ENCODE data around the gene UGT1A9.

UGT1A9 gene

DNA sequence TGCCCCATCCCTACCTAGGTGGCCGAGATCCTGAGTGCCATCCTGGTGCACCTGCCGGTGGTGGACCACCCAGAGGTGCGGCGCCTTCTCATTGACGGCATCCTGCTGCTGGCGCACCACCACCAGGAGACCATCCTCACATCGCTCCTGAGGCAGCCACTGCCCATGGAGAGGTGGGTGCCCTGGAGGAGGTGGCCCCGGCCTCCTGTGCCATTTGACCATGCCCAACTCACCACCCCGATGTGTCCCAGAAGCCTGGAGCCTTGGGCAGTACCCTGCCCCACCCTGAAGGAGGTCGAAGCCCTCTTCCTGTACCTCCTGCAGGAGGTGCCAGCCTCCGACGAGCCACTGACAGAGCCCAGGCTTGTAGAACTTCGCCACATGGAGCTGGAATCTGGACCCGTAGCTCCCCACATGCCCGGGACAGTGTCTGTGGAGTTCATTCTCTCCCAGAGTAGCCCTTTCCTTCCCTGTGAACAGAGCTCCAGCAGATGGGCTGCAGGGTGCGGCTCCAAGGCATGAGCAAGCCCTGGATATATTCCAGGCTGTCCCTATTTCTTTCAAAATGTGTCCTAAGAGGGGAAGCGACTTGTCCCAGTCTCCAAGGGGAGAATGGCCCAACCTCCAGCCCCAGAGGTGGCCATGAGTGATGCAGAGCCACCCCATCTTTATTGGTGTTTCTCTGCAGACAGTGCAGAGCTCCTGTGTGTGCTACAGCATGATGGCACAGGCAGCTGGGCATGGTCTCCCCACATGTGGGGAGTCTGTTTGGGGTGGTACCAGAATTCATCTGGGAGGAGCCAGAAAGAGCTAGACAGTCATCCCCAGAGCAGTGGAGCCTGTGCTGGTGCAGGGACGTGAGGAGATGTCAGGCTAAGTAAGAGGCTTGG lies 148.4 kb downstream of the UGT1A9 start:
- DNase-seq, result no peak

DNA sequence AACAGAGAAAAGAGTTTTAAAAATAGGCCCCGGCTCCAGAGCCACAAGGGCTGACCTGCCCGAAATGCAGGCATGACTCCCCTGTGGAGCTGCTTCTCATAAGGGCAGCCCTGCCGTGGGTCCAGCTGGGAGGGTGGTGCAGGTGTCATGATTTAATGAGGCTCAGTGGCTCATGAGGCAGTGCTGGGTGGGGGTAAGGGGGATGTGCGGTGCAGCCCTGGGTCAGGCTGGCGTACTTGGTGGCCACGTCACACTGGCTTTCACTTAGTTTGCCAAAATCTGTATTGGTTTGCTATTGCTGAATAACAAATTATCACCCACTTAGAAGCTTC lies 149.0 kb downstream of the UGT1A9 start:
- DNase-seq, result no peak

DNA sequence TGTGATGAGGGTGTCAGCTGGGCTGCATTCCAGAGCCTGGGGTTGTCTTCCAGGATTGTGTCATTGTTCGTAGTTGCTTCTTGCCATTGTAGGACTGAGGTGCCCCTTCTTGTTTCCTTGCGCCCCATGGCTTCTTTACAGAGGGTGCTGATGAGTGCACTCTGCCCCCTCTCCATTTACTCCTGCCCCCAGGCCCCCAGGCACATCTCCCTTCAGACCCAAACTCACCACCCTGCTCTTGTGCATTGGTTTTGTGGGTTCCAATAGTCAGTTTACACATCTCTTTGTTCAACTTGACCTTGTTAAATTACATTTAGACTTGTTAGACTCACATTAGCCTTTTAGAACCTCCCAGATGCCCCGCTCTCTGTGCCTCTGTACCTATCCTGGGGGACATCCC lies 149.5 kb downstream of the UGT1A9 start:
- no peak for DNase-seq

DNA sequence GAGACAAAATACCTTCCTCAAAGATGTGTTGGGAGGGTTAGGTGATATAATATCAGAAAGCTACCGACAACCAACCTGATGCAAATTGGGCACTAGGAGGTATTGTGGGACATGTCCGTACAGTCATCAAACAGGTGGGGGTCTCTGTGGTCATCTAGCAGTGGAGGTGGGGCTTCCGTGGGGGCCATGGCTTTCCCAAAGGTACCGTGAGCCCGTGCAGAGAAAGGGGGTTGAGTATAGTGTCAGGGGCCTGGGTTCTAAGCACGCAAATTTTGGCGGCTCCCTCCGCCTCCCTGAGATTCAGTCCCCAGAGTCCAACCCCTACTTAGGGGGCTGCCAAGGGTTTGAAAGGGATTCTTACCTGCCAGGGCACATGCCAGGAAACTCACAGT lies 150.0 kb downstream of the UGT1A9 start:
- DNase-seq, result no peak

DNA sequence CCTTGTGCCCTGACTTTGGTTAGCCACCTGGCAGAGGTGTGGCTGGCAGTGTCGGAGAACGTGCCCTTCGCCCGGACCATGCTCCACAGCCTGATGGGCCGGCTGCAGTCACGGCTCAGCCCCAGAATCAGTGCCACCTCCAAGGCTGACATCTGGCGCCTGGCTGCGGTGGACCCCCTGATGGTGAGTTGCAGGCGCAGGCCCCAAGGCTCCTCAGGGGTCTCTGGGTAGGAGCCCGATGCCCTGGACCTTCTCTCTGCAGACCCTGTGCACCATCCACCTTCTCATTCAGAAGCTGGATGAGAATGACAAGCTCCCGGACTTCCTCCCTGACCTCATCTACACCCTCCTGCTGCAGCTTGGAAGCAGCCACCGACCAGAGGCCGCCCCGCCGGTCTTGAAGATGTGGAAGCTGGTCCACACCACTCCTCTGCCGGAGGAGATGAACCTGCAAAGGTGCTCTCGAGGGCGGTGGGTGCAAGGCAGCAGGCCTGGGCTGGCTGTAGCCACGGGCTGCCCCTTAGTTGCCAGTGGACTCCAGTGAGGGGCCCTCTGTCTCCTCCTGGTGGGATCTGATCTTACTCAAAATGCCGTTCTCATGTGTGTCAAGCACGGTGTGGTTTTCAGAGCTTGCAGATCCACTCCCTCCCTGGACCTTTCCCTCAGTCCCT lies 150.5 kb downstream of the UGT1A9 start:
- DNase-seq, result no peak

Measured in T1000 (cell line).